GM19025 (cell line): Measurements from ENCODE around the gene MYLK4.

Source experiments
- ATAC-seq: cut with Tn5 transposase; IDR thresholded peaks from one replicate; pipeline ENCODE4 v1.9.1; 2021; ENCODE audit warnings: mild to moderate bottlenecking, low read depth, moderate library complexity; ENCODE audit not compliant: unreplicated experiment

MYLK4 gene

DNA sequence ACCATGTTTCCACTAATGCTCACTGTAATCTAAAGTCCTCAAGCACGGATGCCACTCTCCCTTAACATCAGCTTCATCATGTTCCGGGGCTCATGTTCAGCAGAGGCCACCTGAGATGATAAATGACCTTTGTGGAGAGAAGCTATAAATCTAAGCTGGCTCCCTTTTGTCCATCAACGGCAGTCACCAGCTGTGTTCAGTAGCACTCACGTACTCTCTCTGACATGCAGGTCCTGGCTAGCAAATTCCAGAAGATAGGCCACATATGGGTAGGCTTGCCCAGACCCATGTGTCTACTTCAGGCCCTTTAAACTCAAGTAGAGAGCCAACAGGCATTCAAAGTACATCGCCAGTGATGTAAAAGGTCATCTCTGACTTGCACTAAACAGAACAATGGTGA, 38.6 kb downstream of the MYLK4 start:
- ATAC-seq = no peak

DNA sequence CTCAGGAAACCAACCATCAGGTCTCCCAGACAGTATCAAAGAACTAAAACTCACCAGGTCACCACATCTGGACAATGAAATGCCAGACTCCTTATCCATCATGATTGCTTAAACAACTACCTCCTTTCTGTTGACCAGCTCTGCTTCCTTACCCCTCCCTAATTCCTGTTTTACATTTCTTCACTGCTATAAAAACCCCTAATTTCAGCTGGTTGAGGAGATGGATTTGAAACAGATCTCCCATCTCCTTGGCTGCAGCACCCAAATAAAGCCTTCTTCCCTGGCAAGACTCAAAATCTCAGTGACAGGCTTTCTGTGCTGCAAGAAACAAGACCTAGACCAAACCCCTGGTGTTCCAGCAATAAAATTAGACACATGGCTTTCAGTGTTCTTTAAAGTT, 40.3 kb downstream of the MYLK4 start:
- ATAC-seq = no peak

GRCh38 chr6:2708456-2708855, 42.3 kb downstream of the MYLK4 start:
- no peak for ATAC-seq

DNA sequence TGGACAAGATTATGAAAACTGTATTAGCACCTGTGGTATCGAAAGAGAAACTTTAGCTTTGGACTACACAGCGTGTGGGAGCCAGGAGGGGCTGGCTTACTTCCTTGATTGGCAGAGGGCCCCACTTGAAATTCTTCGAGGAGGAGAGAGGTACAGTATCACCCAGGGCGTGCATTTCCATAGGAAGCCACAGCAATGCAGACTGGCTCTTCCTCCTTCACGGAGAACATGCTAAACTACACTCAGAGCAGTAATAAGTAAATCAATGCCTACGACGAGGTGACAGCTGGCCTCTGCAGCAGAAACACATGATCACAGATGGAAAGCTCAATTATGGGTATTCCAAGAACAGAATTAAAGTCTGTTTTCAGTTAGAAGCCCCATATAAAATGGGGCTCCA, 44.2 kb downstream of the MYLK4 start:
- ATAC-seq = no peak

DNA sequence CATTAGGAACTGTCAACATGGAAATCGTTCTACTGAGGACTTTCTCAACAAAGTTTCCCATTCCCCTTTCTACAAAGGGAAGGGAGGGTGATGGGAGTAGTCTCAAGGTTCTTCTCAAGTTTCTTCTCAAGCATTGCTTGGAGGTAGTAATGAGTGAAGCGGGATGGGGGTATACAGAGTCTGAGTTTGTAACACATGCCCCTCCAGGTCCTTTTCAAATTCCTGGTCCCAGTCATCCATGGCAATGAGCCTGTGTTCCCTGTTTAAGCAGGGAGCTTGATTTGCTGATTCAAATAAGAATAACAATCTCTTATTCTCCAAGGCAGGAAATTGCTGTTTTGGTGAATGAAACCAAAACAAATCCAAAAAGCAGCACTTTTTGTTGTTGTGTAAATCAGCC, 45.5 kb downstream of the MYLK4 start:
- ATAC-seq = no peak

DNA sequence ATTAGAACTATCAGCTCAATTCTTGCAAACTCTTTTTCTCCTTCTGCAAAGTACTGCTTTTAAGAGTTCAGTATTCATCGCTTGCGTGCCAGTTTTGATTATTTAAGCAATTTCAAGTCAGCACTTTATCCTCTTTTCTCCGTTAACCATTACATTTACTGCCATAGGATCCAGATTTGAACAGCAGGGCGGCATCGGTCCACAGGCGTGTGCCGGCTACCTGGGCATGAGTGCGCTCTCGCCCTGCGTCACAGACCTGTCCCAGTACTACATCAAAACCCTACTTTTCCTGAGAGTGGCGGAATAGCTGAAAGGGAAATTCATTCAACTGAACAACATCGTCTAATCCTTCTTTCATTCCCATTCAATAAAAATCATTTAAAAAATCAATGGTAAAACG, 53.4 kb downstream of the MYLK4 start:
- ATAC-seq = no peak

GRCh38 chr6:2695454-2696095, 55.1 kb downstream of the MYLK4 start:
- no peak for ATAC-seq

GRCh38 chr6:2693231-2693630, 57.5 kb downstream of the MYLK4 start:
- ATAC-seq = no peak

- ATAC-seq = no peak
Observed at GRCh38 chr6:2688401-2689064, 62.2 kb downstream of the MYLK4 start.

- no peak for ATAC-seq
Observed at GRCh38 chr6:2687456-2687855, 63.3 kb downstream of the MYLK4 start.

DNA sequence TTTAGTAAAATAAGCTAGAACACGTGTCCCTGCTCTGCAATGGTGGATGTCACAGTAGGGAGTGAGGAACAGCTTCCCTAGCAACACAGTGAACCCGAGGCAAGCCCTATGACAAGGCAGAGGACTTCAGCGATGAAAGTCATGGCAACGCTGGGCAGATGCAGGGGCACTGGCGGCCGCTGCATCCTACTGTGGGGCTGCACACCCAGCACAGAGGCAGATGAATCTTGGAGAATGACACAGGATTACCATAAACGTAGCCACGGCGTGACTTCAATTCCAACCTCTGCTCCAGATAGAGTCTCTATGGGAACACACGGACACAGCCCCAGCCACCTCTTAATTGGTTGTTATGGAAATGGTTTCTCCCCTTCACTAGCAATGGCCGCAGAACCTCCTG, 64.2 kb downstream of the MYLK4 start:
- ATAC-seq = no peak

GRCh38 chr6:2684766-2685754, 65.7 kb downstream of the MYLK4 start:
- no peak for ATAC-seq

DNA sequence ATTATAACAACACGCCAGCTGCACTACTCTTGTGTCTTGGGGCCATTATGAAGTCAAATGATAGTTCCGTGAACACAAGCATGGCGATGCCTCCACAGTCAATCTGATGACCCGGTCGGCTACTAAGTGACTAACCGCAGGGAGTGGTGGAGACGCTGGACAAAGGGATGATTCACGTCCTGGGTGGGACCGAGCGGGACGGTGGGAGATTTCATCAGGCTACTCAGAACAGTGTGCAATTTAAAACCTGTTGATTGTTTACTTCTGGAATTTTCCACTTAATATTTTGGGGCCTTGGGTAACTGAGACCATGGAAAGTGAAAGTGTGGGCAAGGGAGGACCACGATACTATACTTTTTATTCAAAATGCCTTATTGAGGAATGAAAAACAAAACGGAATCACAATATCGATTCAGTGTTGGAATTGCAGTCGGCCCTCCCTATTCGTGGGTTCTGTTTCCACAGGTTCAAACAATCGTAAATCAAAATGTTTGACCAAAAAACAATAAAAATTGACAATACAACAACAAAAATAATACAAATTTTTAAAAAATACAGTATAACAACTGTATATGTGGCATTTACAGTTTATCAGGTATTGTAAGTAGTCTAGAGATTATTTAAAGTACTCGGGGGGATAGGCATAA, 66.5 kb downstream of the MYLK4 start:
- no peak for ATAC-seq

DNA sequence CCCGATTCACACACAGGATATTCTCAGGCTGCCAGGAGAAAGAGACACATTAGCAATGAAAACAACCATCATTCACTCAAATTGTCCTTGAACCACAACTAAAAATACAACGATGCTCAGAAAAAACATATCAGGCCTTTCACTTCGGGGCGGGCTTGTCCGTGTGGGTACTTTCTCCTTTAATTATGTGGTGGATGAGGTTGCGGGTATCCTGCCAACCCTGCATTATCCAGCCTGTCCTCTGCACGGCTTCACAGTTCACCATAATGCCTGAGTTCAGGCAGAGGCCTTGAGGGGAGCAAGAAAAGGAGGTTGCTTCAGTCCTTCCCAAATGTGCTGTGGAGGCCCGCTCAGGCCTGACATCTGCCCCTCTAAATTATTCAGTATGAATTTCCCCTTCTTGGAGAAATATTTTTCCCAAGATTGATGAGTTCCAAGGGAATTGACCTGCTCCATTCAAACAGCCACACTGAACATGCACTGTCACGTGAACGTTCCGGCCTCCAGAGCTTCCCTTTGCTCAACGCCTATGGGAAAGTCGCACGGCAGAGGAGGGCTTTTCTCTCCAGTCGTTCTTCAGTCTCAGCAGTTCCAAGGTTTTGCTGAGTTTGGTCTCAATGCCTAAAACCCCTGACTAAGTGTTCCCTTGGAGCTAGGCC, 70.3 kb downstream of the MYLK4 start:
- ATAC-seq = no peak

GRCh38 chr6:2677080-2677593, 73.6 kb downstream of the MYLK4 start:
- no peak for ATAC-seq

GRCh38 chr6:2676048-2676447, 74.7 kb downstream of the MYLK4 start:
- no peak for ATAC-seq

DNA sequence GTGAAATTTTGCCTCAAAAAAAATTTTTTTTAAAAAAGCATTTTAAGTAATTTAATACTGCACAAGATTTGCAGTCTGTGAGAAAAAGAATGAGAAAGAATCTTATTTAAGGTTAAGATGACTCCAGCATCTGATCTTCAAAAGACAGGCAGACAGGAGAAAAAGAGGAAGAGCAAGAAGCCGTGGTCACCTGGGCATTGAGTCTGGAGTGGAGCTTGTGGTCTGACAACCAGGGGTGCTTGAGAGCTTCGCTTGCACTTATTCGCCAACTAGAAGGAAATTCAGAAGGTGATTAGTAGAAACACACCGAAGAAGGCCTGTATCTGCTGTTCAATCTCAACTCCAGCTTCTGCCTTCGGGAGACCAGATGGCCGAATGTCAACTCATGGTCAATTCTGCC, 75.9 kb downstream of the MYLK4 start:
- no peak for ATAC-seq

- ATAC-seq = no peak
Observed at GRCh38 chr6:2669067-2669700, 81.5 kb downstream of the MYLK4 start.

DNA sequence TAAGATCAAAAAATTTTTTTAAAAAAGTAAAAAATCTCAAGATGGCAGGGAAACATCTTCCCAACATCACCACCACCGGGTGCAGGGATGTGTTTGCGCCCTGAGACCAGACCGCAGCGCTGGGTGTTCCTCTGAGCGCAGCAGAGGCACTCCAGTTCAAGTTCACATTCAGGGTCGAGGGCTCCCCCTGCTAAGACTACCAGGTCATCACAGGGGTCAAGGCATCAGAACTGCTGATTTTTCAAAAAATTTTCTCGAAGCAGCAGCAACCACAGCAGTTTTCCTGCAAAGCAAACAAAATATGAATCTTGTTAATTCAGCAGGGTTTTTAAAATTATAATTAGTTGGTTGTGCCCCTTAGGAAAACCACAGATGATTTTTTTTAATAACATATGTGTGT, 83.1 kb downstream of the MYLK4 start:
- ATAC-seq = no peak
